DND-41 (cell line): Measurements from ENCODE around the gene SHISA6.

ENCODE experiments used
- CTCF ChIP-seq: IDR thresholded peaks from 2 replicates; pipeline ENCODE4 v1.5.1; 2012; ENCODE audit warnings: borderline replicate concordance, low read length, moderate library complexity, mild to moderate bottlenecking; ENCODE audit not compliant: poor library complexity, severe bottlenecking; ENCODE audit errors: extremely low read depth
- EZH2 ChIP-seq: IDR thresholded peaks from 3 replicates; pipeline ENCODE4 v1.6.1; 2012; ENCODE audit warnings: borderline replicate concordance, low read depth, mild to moderate bottlenecking, moderate library complexity, low read length, inconsistent platforms; ENCODE audit not compliant: severe bottlenecking

DNA sequence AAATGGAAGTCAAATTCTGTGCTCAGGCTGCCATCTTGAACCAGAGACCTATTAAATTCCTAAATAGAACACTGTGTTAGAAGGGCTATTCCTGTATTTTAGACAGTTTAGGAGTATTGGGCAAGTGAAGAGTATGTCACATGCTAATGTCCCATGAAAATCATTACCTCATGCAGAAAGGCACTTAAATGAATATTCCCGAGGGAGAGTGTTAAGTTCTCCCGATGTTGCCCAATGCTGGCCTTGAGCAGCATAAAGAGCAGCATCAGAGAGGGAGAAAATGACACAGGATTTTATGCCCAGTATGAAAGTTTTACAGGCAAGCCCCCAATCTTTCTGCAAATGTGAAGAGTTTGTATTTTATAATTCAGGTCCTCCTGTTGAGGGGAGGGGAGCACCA lies 28.2 kb upstream of the SHISA6 start:
- TF ChIP-seq CTCF = no peak
- no peak for TF ChIP-seq EZH2
